ENCODE data around the gene COBLL1. TPM values are rescaled to one million over a fixed set of nuclear protein-coding genes. Genes with fewer than 3 reads are reported as not detected.

The COBLL1 gene
- total RNA-seq, 4 donors from 2014 or later, result 42.2 to 59.4 (median 45.2) TPM

DNA sequence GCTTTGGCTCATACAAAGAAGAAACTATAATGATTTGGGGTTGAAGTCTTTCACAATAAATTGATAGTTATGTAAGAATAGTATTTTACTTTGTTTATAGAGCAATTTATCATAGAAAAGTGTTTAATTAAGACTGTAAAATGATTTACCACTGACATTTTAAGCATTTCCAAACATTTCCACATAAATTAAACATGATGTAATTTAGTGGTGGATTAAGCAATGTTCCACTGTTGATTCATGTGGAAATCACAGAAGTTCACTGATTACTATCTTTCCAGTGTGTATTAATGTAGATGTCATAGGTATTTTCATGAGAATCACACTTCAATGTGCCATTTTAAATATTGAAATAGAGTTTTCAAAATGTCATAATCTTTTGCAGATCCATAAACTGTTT lies 180.3 kb downstream of the COBLL1 start:
- H3K4me3 ChIP-seq, result no peak overlapping the region
- no peak for DNase-seq
- no peaks in the 10 kb centered on the region for H3K4me1 ChIP-seq
- no peaks in the 10 kb centered on the region for H3K36me3 ChIP-seq
- no peaks in the 10 kb centered on the region for H3K27me3 ChIP-seq
- TF ChIP-seq, protein P1, sequence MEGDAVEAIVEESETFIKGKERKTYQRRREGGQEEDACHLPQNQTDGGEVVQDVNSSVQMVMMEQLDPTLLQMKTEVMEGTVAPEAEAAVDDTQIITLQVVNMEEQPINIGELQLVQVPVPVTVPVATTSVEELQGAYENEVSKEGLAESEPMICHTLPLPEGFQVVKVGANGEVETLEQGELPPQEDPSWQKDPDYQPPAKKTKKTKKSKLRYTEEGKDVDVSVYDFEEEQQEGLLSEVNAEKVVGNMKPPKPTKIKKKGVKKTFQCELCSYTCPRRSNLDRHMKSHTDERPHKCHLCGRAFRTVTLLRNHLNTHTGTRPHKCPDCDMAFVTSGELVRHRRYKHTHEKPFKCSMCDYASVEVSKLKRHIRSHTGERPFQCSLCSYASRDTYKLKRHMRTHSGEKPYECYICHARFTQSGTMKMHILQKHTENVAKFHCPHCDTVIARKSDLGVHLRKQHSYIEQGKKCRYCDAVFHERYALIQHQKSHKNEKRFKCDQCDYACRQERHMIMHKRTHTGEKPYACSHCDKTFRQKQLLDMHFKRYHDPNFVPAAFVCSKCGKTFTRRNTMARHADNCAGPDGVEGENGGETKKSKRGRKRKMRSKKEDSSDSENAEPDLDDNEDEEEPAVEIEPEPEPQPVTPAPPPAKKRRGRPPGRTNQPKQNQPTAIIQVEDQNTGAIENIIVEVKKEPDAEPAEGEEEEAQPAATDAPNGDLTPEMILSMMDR (IDR thresholded peaks at IDR 0.05), result no peak
- no peak for TF ChIP-seq POLR2A (IDR thresholded peaks at IDR 0.05)
- no peak overlapping the region for H3K27ac ChIP-seq
- no peaks in the 10 kb centered on the region for H3K9me3 ChIP-seq

DNA sequence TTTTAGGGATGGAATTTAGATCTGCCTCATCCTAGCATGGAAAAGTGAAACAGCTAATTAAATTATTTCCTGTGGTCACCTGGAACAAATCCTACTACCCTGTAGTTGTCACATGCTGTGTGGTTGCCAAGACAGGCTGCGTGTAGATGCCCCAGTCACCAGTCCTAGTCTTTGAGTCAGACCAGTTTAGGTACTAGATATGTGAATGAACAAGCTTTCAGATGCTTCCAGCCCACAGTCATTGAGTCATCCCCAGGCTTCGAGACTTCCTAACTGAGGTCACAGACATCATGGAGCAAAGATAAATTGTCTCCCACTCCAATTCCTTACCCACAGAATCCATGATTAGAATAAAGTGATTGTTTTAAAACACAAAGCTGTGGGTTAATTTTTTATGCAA lies 184.5 kb downstream of the COBLL1 start:
- DNase-seq, result no peak
- no peaks in the 10 kb centered on the region for H3K27me3 ChIP-seq
- H3K9me3 ChIP-seq, result no peaks in the 10 kb centered on the region
- TF ChIP-seq, protein P1 (IDR thresholded peaks at IDR 0.05), result no peak
- no peak for TF ChIP-seq POLR2A (IDR thresholded peaks at IDR 0.05)
- H3K4me3 ChIP-seq, result no peak overlapping the region
- no peaks in the 10 kb centered on the region for H3K36me3 ChIP-seq
- H3K27ac ChIP-seq, result no peak overlapping the region
- no peaks in the 10 kb centered on the region for H3K4me1 ChIP-seq

DNA sequence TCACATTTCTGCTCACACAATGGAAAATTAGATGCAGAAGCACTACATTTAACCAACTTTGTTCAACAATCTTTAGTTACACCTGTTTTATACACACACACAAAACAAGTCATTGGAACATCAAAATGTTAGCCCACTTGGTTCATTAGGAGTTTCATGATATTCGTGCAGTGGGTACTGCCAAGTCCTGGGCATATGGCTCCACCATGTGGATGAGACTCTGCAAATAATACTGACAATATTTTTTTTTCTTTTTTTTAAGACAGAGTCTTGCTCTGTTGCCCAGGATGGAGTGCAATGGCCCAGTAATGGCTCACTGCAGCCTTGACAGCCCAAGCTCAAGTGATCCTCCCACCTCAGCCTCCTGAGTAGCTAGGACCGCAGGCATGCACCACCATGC lies 185.9 kb downstream of the COBLL1 start:
- H3K27ac ChIP-seq, result no peak overlapping the region
- no peak for DNase-seq
- no peaks in the 10 kb centered on the region for H3K9me3 ChIP-seq
- no peaks in the 10 kb centered on the region for H3K36me3 ChIP-seq
- TF ChIP-seq, protein P1 (IDR thresholded peaks at IDR 0.05), result no peak
- no peak for TF ChIP-seq POLR2A (IDR thresholded peaks at IDR 0.05)
- H3K4me3 ChIP-seq, result no peak overlapping the region
- H3K4me1 ChIP-seq, result no peaks in the 10 kb centered on the region
- H3K27me3 ChIP-seq, result no peaks in the 10 kb centered on the region

DNA sequence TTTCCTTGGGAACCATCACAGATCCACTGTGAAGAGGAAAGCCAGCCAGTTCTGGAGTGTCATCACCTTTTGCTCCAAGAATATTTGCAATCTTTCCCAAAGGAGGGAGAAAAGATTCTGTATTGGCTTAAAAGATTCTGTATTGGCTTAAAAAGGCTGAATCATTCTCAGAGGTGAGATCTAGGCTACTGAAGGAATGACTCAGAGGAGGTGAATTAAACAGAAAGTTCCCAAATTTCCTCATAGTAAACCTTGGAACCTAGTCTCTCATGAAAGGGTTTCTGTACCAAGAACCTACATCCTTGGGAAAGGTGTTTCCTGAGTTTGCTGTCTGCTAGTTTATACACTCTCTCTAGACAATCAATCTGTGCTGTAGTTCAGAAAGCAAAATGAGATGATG lies 186.3 kb downstream of the COBLL1 start:
- no peaks in the 10 kb centered on the region for H3K36me3 ChIP-seq
- no peak for DNase-seq
- H3K27me3 ChIP-seq, result no peaks in the 10 kb centered on the region
- no peak overlapping the region for H3K27ac ChIP-seq
- H3K9me3 ChIP-seq, result no peaks in the 10 kb centered on the region
- no peak for TF ChIP-seq POLR2A (IDR thresholded peaks at IDR 0.05)
- no peaks in the 10 kb centered on the region for H3K4me1 ChIP-seq
- H3K4me3 ChIP-seq, result no peak overlapping the region

DNA sequence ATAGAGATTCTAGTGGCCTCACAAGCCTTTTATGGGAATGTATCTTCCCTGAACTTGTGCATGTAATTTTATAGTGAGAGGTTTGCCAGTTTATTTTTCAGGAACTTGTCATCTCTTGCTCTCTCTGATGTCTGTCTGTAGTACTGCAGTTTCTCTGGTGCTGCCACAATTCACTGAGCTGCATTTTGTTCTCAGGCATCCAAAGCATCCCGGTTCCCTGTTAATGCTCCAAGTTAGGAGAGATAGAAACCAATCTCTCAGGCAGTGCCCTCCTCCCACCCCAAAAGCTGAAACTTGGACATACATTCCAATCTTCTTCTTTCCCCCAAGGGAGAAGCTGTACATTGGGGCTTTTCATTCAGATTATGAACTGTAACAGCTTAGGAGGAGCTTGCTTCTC lies 190.3 kb downstream of the COBLL1 start:
- H3K36me3 ChIP-seq, result no peaks in the 10 kb centered on the region
- no peak for TF ChIP-seq POLR2A (IDR thresholded peaks at IDR 0.05)
- TF ChIP-seq, protein P1 (IDR thresholded peaks at IDR 0.05), result no peak
- H3K4me3 ChIP-seq, result no peak overlapping the region
- no peak for DNase-seq
- no peaks in the 10 kb centered on the region for H3K4me1 ChIP-seq
- no peaks in the 10 kb centered on the region for H3K27me3 ChIP-seq
- H3K9me3 ChIP-seq, result no peaks in the 10 kb centered on the region
- H3K27ac ChIP-seq, result no peak overlapping the region

DNA sequence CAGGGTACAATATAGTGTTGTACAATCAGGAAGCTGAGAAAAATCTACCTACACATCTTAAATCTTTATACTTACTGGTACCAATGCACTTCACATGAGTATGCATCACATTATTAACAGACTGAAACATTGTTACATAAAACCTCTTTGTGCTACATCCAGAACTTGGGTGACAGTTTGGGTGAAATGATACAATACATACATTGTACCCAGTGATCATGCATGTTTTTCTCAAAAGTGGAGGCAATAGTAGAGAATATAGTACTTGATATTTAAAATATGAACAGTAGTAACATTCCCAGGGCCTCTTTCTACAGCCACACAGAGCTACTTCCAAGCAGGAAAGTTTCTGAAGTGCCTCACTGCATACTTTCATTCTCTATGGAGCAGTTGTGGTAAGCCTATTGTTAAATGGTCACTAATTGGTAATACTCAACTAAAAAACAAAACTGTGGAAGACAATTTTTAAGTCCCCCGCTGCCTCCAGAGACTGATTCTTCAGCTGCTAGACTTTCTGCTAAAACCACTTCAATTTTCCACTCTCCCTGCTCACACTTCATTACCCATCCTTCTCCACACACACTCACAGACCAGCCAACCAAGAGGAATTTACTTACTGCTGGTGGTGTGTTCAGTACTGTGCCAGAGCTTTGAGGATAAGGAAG lies 197.5 kb downstream of the COBLL1 start:
- no peaks in the 10 kb centered on the region for H3K9me3 ChIP-seq
- TF ChIP-seq POLR2A (IDR thresholded peaks at IDR 0.05), result no peak
- TF ChIP-seq, protein P1 (IDR thresholded peaks at IDR 0.05), result no peak
- H3K27me3 ChIP-seq, result no peaks in the 10 kb centered on the region
- H3K4me3 ChIP-seq, result no peak overlapping the region
- H3K27ac ChIP-seq, result no peak overlapping the region
- no peak for DNase-seq
- H3K36me3 ChIP-seq, result no peaks in the 10 kb centered on the region
- H3K4me1 ChIP-seq, result no peaks in the 10 kb centered on the region
